Measurements from ENCODE around the gene SULT1E1.

GRCh38 chr4:69818060-69818639, 41.8 kb downstream of the SULT1E1 start:
- TF ChIP-seq PATZ1 (CRISPR knock-in tag; IDR thresholded peaks at IDR 0.05; ENCODE audit: borderline replicate concordance) (no peak), ESRRG (CRISPR knock-in tag; IDR thresholded peaks at IDR 0.05) (no peak), ZFP30 (CRISPR knock-in tag; IDR thresholded peaks at IDR 0.05) (no peak)

All from SK-N-SH treated with all-trans-retinoic acid at 6 μM for 48 hours (cell line).